ENCODE measurements around the gene ID2. TPM values are rescaled to one million over a fixed set of nuclear protein-coding genes. Genes with fewer than 3 reads are reported as not detected.

ID2 gene
- total and polyA plus RNA-seq, 2 donors (not counting 1 experiment from before 2014, with no cell fraction given), result 15.0 to 25.9 TPM

GRCh38 chr2:8672940-8673339, 8.9 kb upstream of the ID2 start:
- Mint-ChIP-seq H3K27me3 (peaks cover 51% of the 10 kb centered on the region), H3K27ac (no peak overlapping the region), H3K4me3 (no peak overlapping the region)

GRCh38 chr2:8673381-8673780, 8.5 kb upstream of the ID2 start:
- peaks cover 56% of the 10 kb centered on the region for H3K27me3 Mint-ChIP-seq
- intact Hi-C loops (cut with micrococcal nuclease), result no loop called here
- Histone ChIP-seq H3K4me3 (ENCODE audit: control extremely low read depth in 1 of 5, extremely low read depth in 1 of 5, insufficient read depth in 1 of 5, low read depth in 2 of 5, low read length in 4 of 5) (no peak overlapping the region), H3K4me2 (replicated peaks; ENCODE audit: low read depth, low read length, poor library complexity, severe bottlenecking) (no peak overlapping the region), H3K4me1 (ENCODE audit: control insufficient read depth in 2 of 2, insufficient read depth in 2 of 2, low read length in 2 of 2) (peaks cover 13 to 25% of the 10 kb centered on the region in 2 donors), H3K9me3 (ENCODE audit: control extremely low read depth in 1 of 3, control insufficient read depth in 2 of 3, insufficient read depth in 1 of 3, low read length in 2 of 3) (peaks cover 5 to 45% (median 21%) of the 10 kb centered on the region in 3 donors), H3K79me2 (ENCODE audit: control insufficient read depth, insufficient read depth, low read length) (no peaks in the 10 kb centered on the region), H4K20me1 (ENCODE audit: control insufficient read depth, insufficient read depth, low read length, poor library complexity, severe bottlenecking) (no peaks in the 10 kb centered on the region), H2AFZ (ENCODE audit: insufficient read depth, low read depth, low read length, poor library complexity, severe bottlenecking) (no peak overlapping the region), H3K36me3 (replicated peaks in 1 of 2; ENCODE audit: control extremely low read depth in 1 of 2, control insufficient read depth in 1 of 2, extremely low read depth in 1 of 2, insufficient read depth in 2 of 2, low read length in 1 of 2) (no peaks in the 10 kb centered on the region), H3K27me3 (replicated peaks in 1 of 4; ENCODE audit: control extremely low read depth in 1 of 4, control insufficient read depth in 3 of 4, insufficient read depth in 4 of 4, low read length in 3 of 4) (peaks cover 0 to 65% (median 35%) of the 10 kb centered on the region in 4 experiments), H3K27ac (ENCODE audit: low read length in 2 of 2) (no peak overlapping the region), H3K9ac (ENCODE audit: low read length) (no peak overlapping the region)
- 70% methylated on average over 2 of the region's 3 CpGs for WGBS (ENCODE audit: insufficient coverage)
- TF ChIP-seq CTCF (IDR thresholded peaks at IDR 0.05) (no peak), EZH2 (IDR thresholded peaks at IDR 0.05; ENCODE audit: borderline replicate concordance, insufficient read depth, low read depth, low read length, poor library complexity, severe bottlenecking) (no peak)
- DNase-seq (no peak), ATAC-seq (ENCODE audit: low read depth) (no peak)
- peaks cover 3% of the 10 kb centered on the region for H3K9me3 Mint-ChIP-seq (ENCODE audit: insufficient read depth)
- no peak overlapping the region for H3K4me3 Mint-ChIP-seq
- H3K27ac Mint-ChIP-seq, result no peak overlapping the region
- CTCF ChIA-PET, result interaction anchor here (2.1 kb wide), 1 partner anchor 9 kb away, joined by 7 read pairs; the partner anchor contains the start of gene ID2
- POLR2A ChIA-PET, result no interaction called here
- peaks cover 12% of the 10 kb centered on the region for H3K4me1 Mint-ChIP-seq

More at GRCh38 chr2:8672940-8673339, 8.9 kb upstream of the ID2 start:
- Histone ChIP-seq H3K4me2 (replicated peaks; ENCODE audit: low read depth, low read length, poor library complexity, severe bottlenecking) (no peak overlapping the region), H3K27me3 (replicated peaks in 1 of 4; ENCODE audit: control extremely low read depth in 1 of 4, control insufficient read depth in 3 of 4, insufficient read depth in 4 of 4, low read length in 3 of 4) (peaks cover 0 to 60% (median 32%) of the 10 kb centered on the region in 4 experiments), H3K9me3 (ENCODE audit: control extremely low read depth in 1 of 3, control insufficient read depth in 2 of 3, insufficient read depth in 1 of 3, low read length in 2 of 3) (peaks cover 5 to 42% (median 21%) of the 10 kb centered on the region in 3 donors), H4K20me1 (ENCODE audit: control insufficient read depth, insufficient read depth, low read length, poor library complexity, severe bottlenecking) (no peaks in the 10 kb centered on the region), H3K79me2 (ENCODE audit: control insufficient read depth, insufficient read depth, low read length) (no peaks in the 10 kb centered on the region), H3K36me3 (replicated peaks in 1 of 2; ENCODE audit: control extremely low read depth in 1 of 2, control insufficient read depth in 1 of 2, extremely low read depth in 1 of 2, insufficient read depth in 2 of 2, low read length in 1 of 2) (no peaks in the 10 kb centered on the region), H3K9ac (ENCODE audit: low read length) (no peak overlapping the region), H3K27ac (ENCODE audit: low read length in 2 of 2) (no peak overlapping the region), H3K4me3 (ENCODE audit: control extremely low read depth in 1 of 5, extremely low read depth in 1 of 5, insufficient read depth in 1 of 5, low read depth in 2 of 5, low read length in 4 of 5) (no peak overlapping the region), H3K4me1 (ENCODE audit: control insufficient read depth in 2 of 2, insufficient read depth in 2 of 2, low read length in 2 of 2) (peaks cover 8 to 20% of the 10 kb centered on the region in 2 donors), H2AFZ (ENCODE audit: insufficient read depth, low read depth, low read length, poor library complexity, severe bottlenecking) (no peak overlapping the region)
- Mint-ChIP-seq H3K9me3 (ENCODE audit: insufficient read depth) (peaks cover 3% of the 10 kb centered on the region), H3K4me1 (peaks cover 8% of the 10 kb centered on the region)
- DNase-seq, result no peak
- POLR2A ChIA-PET, result no interaction called here
- CTCF ChIA-PET, result interaction anchor here (2.1 kb wide), 1 partner anchor 9 kb away, joined by 7 read pairs; the partner anchor contains the start of gene ID2
- TF ChIP-seq EZH2 (IDR thresholded peaks at IDR 0.05; ENCODE audit: borderline replicate concordance, insufficient read depth, low read depth, low read length, poor library complexity, severe bottlenecking), result no peak
- TF ChIP-seq CTCF (IDR thresholded peaks at IDR 0.05), result no peak
- intact Hi-C loops (cut with micrococcal nuclease), result no loop called here
- ATAC-seq (ENCODE audit: low read depth), result no peak
- whole genome bisulfite sequencing (ENCODE audit: insufficient coverage), result 61% methylated on average over 3 of the region's 3 CpGs

Data from B cell (primary cell).